Coronary artery (tissue), 2 donors: ENCODE results near the gene DPP3.
A peak's percentile ranks its signal among the peaks of the same experiment; 100 is the strongest.
"Not testable (repeated sequence)": the region's sequence is repeated elsewhere in the genome, so short reads cannot be mapped to it uniquely, and the experiment has no call there.

Source experiments
- DNase-seq: peaks from one replicate; pipeline ENCODE4 v3.0.0-alpha.2; 2017; ENCODE audit warnings: low spot score
- H3K27ac ChIP-seq, 2 donors: fragments of 200-600 bp; sonication (generic); one replicate each; pipeline ENCODE4 v1.5.1; 2016 to 2019
- H3K4me3 ChIP-seq: fragments of 200-600 bp; sonication (generic); 2 replicates; pipeline ENCODE4 v1.5.1; 2016; ENCODE audit warnings: mild to moderate bottlenecking, moderate library complexity
- CTCF ChIP-seq: fragments of 200-600 bp; sonication (generic); IDR thresholded peaks from one replicate; pipeline ENCODE4 v1.5.1; 2019; ENCODE audit warnings: antibody characterized with exemption

Gene DPP3

GRCh38 chr11:66480117-66480938, at the start of gene DPP3:
Gene DPP3 (plus strand): TSS chr11:66480434. CDS start chr11:66482201, 1,767 bp downstream.
- TF ChIP-seq CTCF, result no peak
- peak; percentile 99 for DNase-seq
- Histone ChIP-seq H3K27ac (peak within 1 kb of the TSS; percentile 88 to 93), H3K4me3 (peak within 1 kb of the TSS; percentile 84)

GRCh38 chr11:66431287-66431686, 48.9 kb upstream of the DPP3 start:
- not testable (repeated sequence) for DNase-seq, H3K4me3 ChIP-seq, H3K27ac ChIP-seq

- not testable (repeated sequence) for DNase-seq, H3K4me3 ChIP-seq, H3K27ac ChIP-seq
Observed at GRCh38 chr11:66431871-66432329, 48.3 kb upstream of the DPP3 start.

- H3K4me3 ChIP-seq, result no peak overlapping the region
- no peak for TF ChIP-seq CTCF
- DNase-seq, result no peak
- H3K27ac ChIP-seq, result no peak overlapping the region
Observed at GRCh38 chr11:66432597-66432996, 47.6 kb upstream of the DPP3 start.

GRCh38 chr11:66437979-66438503, 42.2 kb upstream of the DPP3 start:
- Histone ChIP-seq H3K4me3 (peak overlapping the region; percentile 80), H3K27ac (peak overlapping the region; percentile 76 to 80)
- no peak for DNase-seq
- no peak for TF ChIP-seq CTCF

GRCh38 chr11:66438504-66439466, 41.4 kb upstream of the DPP3 start, which contains the start of gene MRPL11:
Gene MRPL11 (minus strand): TSS chr11:66438848. CDS start chr11:66438754, 94 bp downstream.
- H3K27ac ChIP-seq, result peak within 1 kb of the TSS; percentile 76 to 80
- H3K4me3 ChIP-seq, result peak within 1 kb of the TSS; percentile 80
- TF ChIP-seq CTCF, result peak; percentile 58
- peak; percentile 84 for DNase-seq

- H3K4me3 ChIP-seq, H3K27ac ChIP-seq, DNase-seq: not testable (repeated sequence)
Observed at GRCh38 chr11:66440101-66440939, 39.9 kb upstream of the DPP3 start.

GRCh38 chr11:66440940-66441282, 39.3 kb upstream of the DPP3 start:
- not testable (repeated sequence) for DNase-seq, H3K27ac ChIP-seq, H3K4me3 ChIP-seq
